Ishikawa (cell line): ENCODE measurements around the gene SOX12.

Source experiments
- EP300 ChIP-seq: IDR thresholded peaks from 2 replicates; pipeline ENCODE4 v1.6.1; 2012; ENCODE audit warnings: borderline replicate concordance
- FOXM1 ChIP-seq: IDR thresholded peaks from 2 replicates; pipeline ENCODE4 v1.6.1; 2012; ENCODE audit warnings: low read depth, borderline replicate concordance
- RAD21 ChIP-seq: IDR thresholded peaks from 2 replicates; pipeline ENCODE4 v1.6.1; 2012; ENCODE audit warnings: low read depth
- TAF1 ChIP-seq: IDR thresholded peaks from 2 replicates; pipeline ENCODE4 v1.6.1; 2012; ENCODE audit warnings: low read depth, mild to moderate bottlenecking
- TEAD4 ChIP-seq: IDR thresholded peaks from 2 replicates; pipeline ENCODE4 v1.6.1; 2012
- USF1 ChIP-seq: IDR thresholded peaks from 2 replicates; pipeline ENCODE4 v1.6.1; 2012

GRCh38 chr20:297098-297924, 28.0 kb upstream of the SOX12 start, which contains the start of gene ZCCHC3:
- TF ChIP-seq EP300 (no peak), FOXM1 (0 out of 2 replicates have a peak, but pooled peaks have one; percentile 20), USF1 (peak; percentile 75), RAD21 (peak; percentile 21; the same call in 1 of the 2 replicates), TAF1 (peak; percentile 96), TEAD4 (peak; percentile 21; the same call in 1 of the 2 replicates)
